OCI-LY1 (cell line): ENCODE data around the gene TRDMT1.

Experiments
- H2AFZ ChIP-seq: fragments of 200-600 bp; sonication (generic), shearing (Covaris generic); 2 replicates; pipeline ENCODE4 v1.6.0; 2014; ENCODE audit warnings: antibody characterized with exemption, mild to moderate bottlenecking, low read length
- H3F3A ChIP-seq: fragments of 200-600 bp; sonication (generic), shearing (Covaris generic); 2 replicates; pipeline ENCODE4 v1.6.0; 2014; ENCODE audit warnings: mild to moderate bottlenecking, antibody characterized with exemption, low read length, moderate library complexity; ENCODE audit not compliant: insufficient read depth
- H3K27ac ChIP-seq: fragments of 200-600 bp; sonication (generic); 2 replicates; pipeline ENCODE4 v1.5.1; 2014; ENCODE audit warnings: low read length, mixed run types, mild to moderate bottlenecking, low read depth; ENCODE audit not compliant: poor library complexity, severe bottlenecking
- H3K27me3 ChIP-seq: fragments of 200-600 bp; sonication (generic); 2 replicates; pipeline ENCODE4 v1.6.0; 2014; ENCODE audit warnings: antibody characterized with exemption, mild to moderate bottlenecking, low read length, moderate library complexity; ENCODE audit not compliant: insufficient read depth
- H3K36me3 ChIP-seq: fragments of 200-600 bp; sonication (generic); 2 replicates; pipeline ENCODE4 v1.6.1; 2014; ENCODE audit warnings: mild to moderate bottlenecking, antibody characterized with exemption, low read length, moderate library complexity, mixed read lengths; ENCODE audit not compliant: insufficient read depth
- H3K4me1 ChIP-seq: fragments of 200-600 bp; sonication (generic); 2 replicates; pipeline ENCODE4 v1.5.1; 2014; ENCODE audit warnings: mild to moderate bottlenecking, low read length, moderate library complexity; ENCODE audit not compliant: insufficient read depth, severe bottlenecking
- H3K4me2 ChIP-seq: fragments of 200-600 bp; sonication (generic), shearing (Covaris generic); 2 replicates; pipeline ENCODE4 v1.6.1; 2014; ENCODE audit warnings: low read length
- H3K4me3 ChIP-seq: fragments of 200-600 bp; sonication (generic); 2 replicates; pipeline ENCODE4 v1.5.1; 2014; ENCODE audit warnings: low read length, low read depth, mild to moderate bottlenecking, mixed read lengths; ENCODE audit not compliant: poor library complexity, severe bottlenecking
- H3K79me2 ChIP-seq: fragments of 200-600 bp; shearing (Covaris generic); 2 replicates; pipeline ENCODE4 v1.6.1; 2016; ENCODE audit warnings: mixed run types, low read length, mixed read lengths; ENCODE audit not compliant: insufficient read depth
- H3K9ac ChIP-seq: fragments of 200-600 bp; sonication (generic), shearing (Covaris generic); 2 replicates; pipeline ENCODE4 v1.6.1; 2014; ENCODE audit warnings: mild to moderate bottlenecking, low read length, mixed read lengths
- H3K9me2 ChIP-seq: fragments of 200-600 bp; sonication (generic), shearing (Covaris generic); 2 replicates; pipeline ENCODE4 v1.6.1; 2014; ENCODE audit warnings: low read depth, mild to moderate bottlenecking, low read length, mixed read lengths
- H3K9me3 ChIP-seq: fragments of 200-600 bp; shearing (Covaris generic); 2 replicates; pipeline ENCODE4 v1.6.1; 2014; ENCODE audit warnings: low read length, mixed read lengths
- H4K20me1 ChIP-seq: fragments of 200-600 bp; sonication (generic), shearing (Covaris generic); 2 replicates; pipeline ENCODE4 v1.6.0; 2016; ENCODE audit warnings: mild to moderate bottlenecking, low read length; ENCODE audit not compliant: insufficient read depth
- CTCF ChIP-seq: fragments of 200-600 bp; sonication (generic), shearing (Covaris generic); IDR thresholded peaks from 2 replicates; pipeline ENCODE4 v1.5.1; 2017; ENCODE audit warnings: mild to moderate bottlenecking, antibody characterized with exemption, low read length, moderate library complexity, mixed read lengths
- EZH2 ChIP-seq: fragments of 200-600 bp; sonication (generic), shearing (Covaris generic); IDR thresholded peaks from 2 replicates; pipeline ENCODE4 v1.8.0; 2017; ENCODE audit warnings: borderline replicate concordance, mixed run types, mild to moderate bottlenecking, antibody characterized with exemption, low read length, moderate library complexity, mixed read lengths

TRDMT1 gene

GRCh38 chr10:17201794-17202116 lies 283 bp upstream of the TRDMT1 start:
- Histone ChIP-seq H3K27ac (no peak overlapping the region), H2AFZ (peak overlapping the region; percentile 77), H3K36me3 (no peaks in the 10 kb centered on the region), H3K4me2 (peak overlapping the region; percentile 78), H3K27me3 (no peaks in the 10 kb centered on the region), H4K20me1 (no peaks in the 10 kb centered on the region), H3F3A (no peaks in the 10 kb centered on the region), H3K9me2 (no peaks in the 10 kb centered on the region), H3K9me3 (no peaks in the 10 kb centered on the region), H3K4me1 (peaks cover 13% of the 10 kb centered on the region), H3K4me3 (peak overlapping the region; percentile 79), H3K79me2 (no peaks in the 10 kb centered on the region), H3K9ac (peak overlapping the region; percentile 67; the same call in 1 of the 2 replicates)
- TF ChIP-seq EZH2 = no peak
- TF ChIP-seq CTCF = no peak

- Histone ChIP-seq H3K9ac (peak overlapping the region; percentile 67; the same call in 1 of the 2 replicates), H3K79me2 (no peaks in the 10 kb centered on the region), H3K4me2 (peak overlapping the region; percentile 78), H3K36me3 (no peaks in the 10 kb centered on the region), H3F3A (no peaks in the 10 kb centered on the region), H3K4me3 (peak overlapping the region; percentile 79), H3K9me2 (no peaks in the 10 kb centered on the region), H3K4me1 (peaks cover 13% of the 10 kb centered on the region), H3K9me3 (no peaks in the 10 kb centered on the region), H3K27me3 (no peaks in the 10 kb centered on the region), H2AFZ (no peak overlapping the region), H4K20me1 (no peaks in the 10 kb centered on the region), H3K27ac (no peak overlapping the region)
- TF ChIP-seq EZH2 (no peak), CTCF (no peak)
Measured at GRCh38 chr10:17200001-17200911, 1.2 kb downstream of the TRDMT1 start.

GRCh38 chr10:17199351-17199804 lies 2.1 kb downstream of the TRDMT1 start:
- no peak overlapping the region for H3K9ac ChIP-seq
- H3K4me2 ChIP-seq = no peak overlapping the region
- no peaks in the 10 kb centered on the region for H3K27me3 ChIP-seq
- no peaks in the 10 kb centered on the region for H3K79me2 ChIP-seq
- H2AFZ ChIP-seq = no peak overlapping the region
- TF ChIP-seq EZH2 = no peak
- no peak for TF ChIP-seq CTCF
- no peaks in the 10 kb centered on the region for H3K9me2 ChIP-seq
- H3K4me1 ChIP-seq = peaks cover 13% of the 10 kb centered on the region
- H4K20me1 ChIP-seq = no peaks in the 10 kb centered on the region
- no peaks in the 10 kb centered on the region for H3F3A ChIP-seq
- no peak overlapping the region for H3K4me3 ChIP-seq
- no peaks in the 10 kb centered on the region for H3K9me3 ChIP-seq
- H3K36me3 ChIP-seq = no peaks in the 10 kb centered on the region
- H3K27ac ChIP-seq = no peak overlapping the region
